Bronchial epithelial cell (primary cell): ENCODE measurements around the gene GLA. TPM values are rescaled to one million over a fixed set of nuclear protein-coding genes. Genes with fewer than 3 reads are reported as not detected.

Experiments used
- DNase-seq: peaks from one replicate; pipeline ENCODE4 v3.0.0-alpha.2; 2010; ENCODE audit warnings: low read depth
- FAIRE-seq: peaks from 2 replicates; lab custom pipeline; 2011; peaks lifted over from hg19 to GRCh38; lab: Jason Lieb, UNC
- H3K27me3 ChIP-seq: 2 replicates; pipeline ENCODE4 v1.5.1; 2011; ENCODE audit warnings: low read length; ENCODE audit not compliant: control insufficient read depth, insufficient read depth
- H3K36me3 ChIP-seq: 2 replicates; pipeline ENCODE4 v1.5.1; 2011; ENCODE audit warnings: low read length; ENCODE audit not compliant: control insufficient read depth, insufficient read depth
- H3K4me3 ChIP-seq: 2 replicates; pipeline ENCODE4 v1.5.1; 2011; ENCODE audit warnings: mild to moderate bottlenecking, low read depth, low read length, control low read depth
- CTCF ChIP-seq: IDR thresholded peaks from 2 replicates; pipeline ENCODE4 v1.5.1; 2011; ENCODE audit warnings: mild to moderate bottlenecking, moderate library complexity, low read length, control low read depth, inconsistent platforms; ENCODE audit not compliant: insufficient read depth, severe bottlenecking
- total RNA-seq: library from RNA; depleted of rRNA; stranded (reverse); fragments of >200 nt; gene quantifications from 2 replicates; pipeline ENCODE4 v1.2.1, GENCODE V29; 2014

The GLA gene
- total RNA-seq, 1 donor from 2014 or later, result 15.0 TPM

GRCh38 chrX:101390664-101391525, 16.8 kb downstream of the GLA start, which contains the start of gene RPL36A:
TSS of gene RPL36A (plus strand) at chrX:101391011. CDS start at chrX:101391044, 33 bp downstream.
- FAIRE-seq, result no peak

GRCh38 chrX:101388604-101389003, 19.1 kb downstream of the GLA start:
- no peaks in the 10 kb centered on the region for H3K27me3 ChIP-seq
- no peak for TF ChIP-seq CTCF
- DNase-seq, result no peak
- H3K4me3 ChIP-seq, result no peak overlapping the region
- peaks cover 4% of the 10 kb centered on the region for H3K36me3 ChIP-seq
- no peak for FAIRE-seq

More at GRCh38 chrX:101390664-101391525, 16.8 kb downstream of the GLA start, which contains the start of gene RPL36A:
- Histone ChIP-seq H3K36me3 (peaks cover 5% of the 10 kb centered on the region), H3K27me3 (no peaks in the 10 kb centered on the region), H3K4me3 (peak within 1 kb of the TSS; percentile 61)
- DNase-seq, result peak; percentile 77
- peak; percentile 83 for TF ChIP-seq CTCF

GRCh38 chrX:101386542-101386885, 21.2 kb downstream of the GLA start:
- H3K27me3 ChIP-seq, result no peaks in the 10 kb centered on the region
- TF ChIP-seq CTCF, result no peak
- no peak overlapping the region for H3K4me3 ChIP-seq
- DNase-seq (no peak), FAIRE-seq (no peak)
- H3K36me3 ChIP-seq, result no peaks in the 10 kb centered on the region

- TF ChIP-seq CTCF, result no peak
- Histone ChIP-seq H3K36me3 (no peaks in the 10 kb centered on the region), H3K4me3 (no peak within 1 kb of the TSS), H3K27me3 (no peaks in the 10 kb centered on the region)
- DNase-seq, result no peak
- no peak for FAIRE-seq
Observed at GRCh38 chrX:101385795-101386541, 21.8 kb downstream of the GLA start, which contains the start of gene BTK. TSS of gene BTK (minus strand) at chrX:101386191. CDS start at chrX:101375284, 10,907 bp downstream.

GRCh38 chrX:101385026-101385684, 22.6 kb downstream of the GLA start:
- Histone ChIP-seq H3K36me3 (no peaks in the 10 kb centered on the region), H3K27me3 (no peaks in the 10 kb centered on the region), H3K4me3 (no peak overlapping the region)
- TF ChIP-seq CTCF, result no peak
- no peak for DNase-seq
- FAIRE-seq, result no peak
